Occipital lobe (tissue), 2 donors: ENCODE results near the gene FAM72B. TPM values are rescaled to one million over a fixed set of nuclear protein-coding genes. Genes with fewer than 3 reads are reported as not detected.
"Not testable (repeated sequence)": the region's sequence is repeated elsewhere in the genome, so short reads cannot be mapped to it uniquely, and the experiment has no call there.

Experiments used
- DNase-seq: peaks from one replicate; lab custom pipeline; 2025; lab: John Stamatoyannopoulos, UW
- total RNA-seq: library from RNA; depleted of rRNA; stranded (reverse); fragments of >200 nt; gene quantifications from one replicate; pipeline ENCODE4 v1.2.3, GENCODE V29; 2014

Gene FAM72B
- total RNA-seq, 1 donor from 2014 or later, result 1.7 TPM

DNA sequence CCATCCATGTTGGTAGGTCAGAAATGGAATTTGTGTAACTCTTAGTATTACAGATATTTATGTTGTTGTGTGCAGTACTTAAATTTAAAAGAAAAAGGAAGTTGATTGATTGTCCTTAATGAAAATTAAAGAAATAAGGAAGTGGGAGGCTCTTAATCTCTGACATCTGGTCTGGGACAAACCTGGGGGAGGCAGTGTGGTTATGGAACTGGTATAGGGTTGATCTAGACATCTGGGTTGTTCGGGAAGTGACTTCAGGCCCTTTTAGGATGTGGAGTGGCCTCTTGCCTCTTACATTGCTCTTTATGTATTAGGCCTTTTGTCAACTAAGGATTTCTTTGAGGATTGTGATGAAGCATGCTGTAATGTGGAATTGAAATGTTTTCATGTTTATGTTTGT lies 16.1 kb upstream of the FAM72B start:
- not testable (repeated sequence) for DNase-seq

GRCh38 chr1:121199763-121200162 lies 15.6 kb upstream of the FAM72B start:
- DNase-seq, result not testable (repeated sequence)

- DNase-seq, result not testable (repeated sequence)
Observed at GRCh38 chr1:121197095-121197882, 13.1 kb upstream of the FAM72B start.

- not testable (repeated sequence) for DNase-seq
Observed at GRCh38 chr1:121192512-121192911, 8.4 kb upstream of the FAM72B start.

DNA sequence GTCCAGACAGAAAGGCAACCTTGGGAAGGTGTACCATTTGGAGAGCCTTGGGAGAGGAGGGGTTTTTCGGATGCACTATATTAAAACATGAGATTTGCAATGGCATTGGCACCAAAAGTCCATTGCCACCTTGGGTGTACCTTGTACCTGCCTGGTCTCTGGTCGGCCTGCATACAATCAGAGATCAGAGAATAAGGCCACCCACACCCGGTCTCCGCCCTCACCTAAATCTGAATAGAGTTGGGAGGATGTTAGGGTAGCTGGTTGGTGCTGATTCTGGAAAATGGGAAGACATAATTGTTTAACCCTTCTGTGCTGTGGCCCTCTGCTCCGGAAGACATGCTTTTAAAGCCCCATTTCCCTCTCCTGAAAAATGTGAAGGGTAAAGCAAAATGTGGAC lies 3.8 kb upstream of the FAM72B start:
- not testable (repeated sequence) for DNase-seq

GRCh38 chr1:121186191-121186590 lies 2.1 kb upstream of the FAM72B start:
- DNase-seq, result not testable (repeated sequence)

GRCh38 chr1:121185140-121185708 lies 1.1 kb upstream of the FAM72B start:
- DNase-seq, result not testable (repeated sequence)

DNA sequence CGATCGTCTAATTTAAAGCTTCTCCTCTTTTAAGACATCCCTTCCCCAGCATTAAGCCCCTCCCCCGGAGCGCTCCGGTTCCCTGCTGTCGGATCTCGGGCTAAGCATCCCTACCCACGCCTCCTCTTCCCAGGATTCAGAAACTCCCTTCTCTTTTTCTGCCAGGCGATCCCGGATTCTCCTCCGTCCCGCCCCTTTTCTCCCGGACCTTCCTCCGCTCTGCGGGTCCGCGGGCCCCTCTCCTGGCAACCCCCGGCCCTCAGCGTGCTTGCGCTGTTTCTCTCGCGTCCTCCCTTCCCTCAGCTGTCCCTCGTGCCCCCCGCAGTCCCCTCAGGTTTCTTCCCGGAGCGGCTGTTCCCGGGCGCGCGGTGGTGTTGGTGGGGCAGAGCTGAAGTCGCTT lies 273 bp downstream of the FAM72B start:
- not testable (repeated sequence) for DNase-seq

DNA sequence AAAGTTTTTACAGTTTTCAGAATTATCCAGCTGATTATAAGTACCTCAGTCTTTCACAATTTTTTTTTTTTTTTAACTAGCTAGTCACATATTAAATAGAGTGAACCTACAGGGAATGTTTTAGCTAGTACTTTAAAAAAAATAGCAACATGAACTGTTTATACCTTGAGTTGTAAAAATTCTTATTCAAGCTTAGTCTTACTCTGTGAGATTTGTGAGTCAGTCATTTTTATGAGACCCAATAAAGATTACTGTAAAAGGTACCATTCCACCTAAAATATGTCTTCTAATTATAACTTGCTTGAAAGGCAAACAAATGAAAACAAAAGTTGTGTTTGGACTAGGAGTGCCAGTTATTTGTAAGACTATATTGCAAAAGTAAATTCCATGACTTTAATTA lies 5.9 kb downstream of the FAM72B start:
- DNase-seq, result not testable (repeated sequence)

GRCh38 chr1:121176649-121177048 lies 7.5 kb downstream of the FAM72B start:
- DNase-seq, result not testable (repeated sequence)

DNA sequence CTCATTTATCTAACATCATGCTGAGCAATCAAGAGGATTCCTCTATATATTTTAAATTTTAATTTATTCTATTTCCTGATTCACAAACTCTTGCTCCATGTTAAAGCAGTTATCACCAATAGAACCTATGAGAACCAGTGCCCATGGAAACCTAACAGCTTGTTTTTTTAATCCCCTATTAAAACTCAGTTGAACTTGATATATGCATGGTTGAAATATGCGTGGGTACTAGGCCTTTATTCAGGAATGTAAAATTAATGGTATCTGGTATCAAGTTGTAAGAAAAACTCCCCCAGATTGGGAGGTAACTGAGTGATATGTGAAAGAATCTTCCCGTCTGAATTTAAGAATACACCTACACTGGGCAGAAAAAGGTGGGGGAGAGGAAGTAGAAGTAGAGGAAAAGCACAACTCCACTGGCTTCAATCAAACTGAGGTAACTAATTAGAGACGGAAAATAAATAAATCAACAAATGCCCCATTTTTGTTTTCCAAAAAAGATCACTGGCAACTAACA lies 15.9 kb downstream of the FAM72B start:
- not testable (repeated sequence) for DNase-seq

DNA sequence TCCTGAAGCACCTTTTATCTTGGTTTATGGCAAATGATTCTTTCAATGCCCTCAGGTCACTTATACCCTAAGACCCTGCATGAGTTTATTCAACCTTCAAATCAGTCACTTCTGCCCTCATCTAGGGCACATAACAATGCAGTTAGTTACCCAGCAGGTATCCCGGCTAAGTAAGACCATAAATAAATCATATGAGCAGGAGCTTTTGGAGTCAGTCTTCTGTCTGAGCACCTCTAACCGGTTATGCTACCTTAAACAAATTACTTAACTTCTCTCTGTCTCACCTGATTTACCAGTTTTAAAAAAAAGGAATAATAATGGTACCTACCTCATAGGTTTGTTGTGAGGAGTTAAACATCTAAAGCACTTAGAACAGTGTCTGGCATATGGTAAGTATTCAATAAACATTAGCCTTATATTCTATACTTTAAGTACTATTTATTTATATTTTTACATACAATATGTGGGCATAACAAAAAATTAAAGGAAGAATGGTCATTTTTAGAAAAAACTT lies 16.9 kb downstream of the FAM72B start:
- not testable (repeated sequence) for DNase-seq

DNA sequence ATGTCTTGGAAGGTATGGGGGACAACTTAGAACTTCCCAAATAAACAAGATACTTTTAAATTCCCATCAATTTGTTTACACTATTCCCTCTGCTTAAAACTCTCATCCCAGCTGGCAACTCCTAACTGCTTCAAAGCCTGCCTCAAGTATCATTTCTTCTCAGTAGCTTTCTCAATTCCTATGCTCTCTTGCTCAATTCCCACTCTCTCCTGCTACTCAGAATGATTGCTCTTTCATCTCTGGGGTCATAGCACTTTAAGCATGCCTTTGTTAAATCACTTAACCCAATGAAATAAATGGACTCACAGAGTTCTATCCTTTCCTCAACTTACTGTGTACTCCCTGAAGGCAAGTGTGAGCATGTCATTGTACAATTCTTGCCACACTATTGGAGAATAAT lies 18.8 kb downstream of the FAM72B start:
- not testable (repeated sequence) for DNase-seq

DNA sequence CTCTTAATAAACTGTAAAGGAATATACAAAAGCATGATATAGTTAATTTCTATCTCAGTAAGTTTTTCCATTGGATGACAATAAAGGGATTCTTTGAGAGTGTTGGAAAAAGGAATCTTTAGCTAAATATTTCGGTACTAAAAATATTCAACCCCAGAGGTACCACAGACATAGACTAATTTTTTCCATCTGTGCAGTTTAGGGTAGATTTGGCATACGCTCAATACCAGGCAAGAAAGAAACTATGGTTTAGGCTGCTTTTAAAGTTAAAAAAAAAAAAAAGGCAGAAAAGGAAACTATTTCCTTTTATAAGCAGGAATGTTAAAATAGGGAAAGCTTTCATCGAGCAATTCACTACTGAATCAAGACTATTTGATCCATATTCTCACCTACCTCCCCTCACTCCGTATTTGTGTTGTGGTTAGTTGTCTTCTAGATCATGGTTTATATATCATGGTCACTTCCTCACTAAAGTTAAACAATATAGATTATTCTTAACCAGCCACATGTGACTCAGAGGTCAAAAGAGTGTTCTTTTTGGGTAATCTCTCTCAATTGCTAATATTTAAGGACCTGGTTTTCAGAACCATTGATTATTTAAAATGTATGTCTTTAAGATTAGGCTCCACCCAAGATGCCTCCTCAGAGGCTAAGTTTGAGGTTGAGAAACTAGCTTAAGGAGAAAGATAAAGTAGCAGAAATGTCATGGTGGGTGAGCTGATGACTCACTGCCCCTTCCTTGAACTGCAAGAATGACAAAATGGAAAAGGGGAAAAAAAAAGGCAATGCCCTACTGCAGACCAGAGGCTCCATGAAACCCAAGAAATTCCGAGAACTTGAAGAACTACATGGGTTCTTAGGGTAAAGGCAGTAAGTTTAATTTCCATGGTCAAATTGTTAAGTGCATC lies 20.0 kb downstream of the FAM72B start:
- DNase-seq, result not testable (repeated sequence)

DNA sequence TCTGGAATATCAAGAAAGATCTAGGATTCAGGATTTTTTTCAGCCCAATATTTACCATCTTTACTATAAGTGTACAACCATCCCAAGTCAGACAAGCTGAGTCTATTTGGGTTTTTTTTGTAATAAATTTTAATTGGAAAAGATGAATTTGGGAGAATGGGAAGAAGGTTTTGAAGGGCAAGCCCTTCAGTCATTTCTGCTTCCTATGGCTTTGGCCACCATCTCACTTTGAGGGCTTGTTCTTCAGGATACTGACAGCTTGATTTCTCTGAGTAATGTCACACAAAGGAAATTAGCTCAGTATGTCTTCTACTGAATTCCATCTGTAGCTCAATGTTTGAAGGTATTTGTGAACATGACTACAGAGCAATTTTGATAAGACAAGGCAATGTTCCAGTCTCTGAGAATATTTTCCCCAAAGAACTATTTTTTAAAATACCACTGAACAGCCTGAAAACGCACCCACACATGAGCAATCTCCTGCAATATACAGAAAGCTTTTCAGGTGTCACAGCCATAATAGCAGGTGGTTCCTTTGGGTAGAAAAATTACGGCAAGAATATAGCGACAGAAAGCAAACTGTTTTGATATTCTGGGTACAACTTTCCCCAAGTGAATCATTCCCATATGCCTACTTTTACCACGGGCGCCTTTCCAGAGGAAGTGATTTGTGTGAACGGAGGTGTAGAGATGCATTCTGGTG lies 22.8 kb downstream of the FAM72B start:
- not testable (repeated sequence) for DNase-seq

DNA sequence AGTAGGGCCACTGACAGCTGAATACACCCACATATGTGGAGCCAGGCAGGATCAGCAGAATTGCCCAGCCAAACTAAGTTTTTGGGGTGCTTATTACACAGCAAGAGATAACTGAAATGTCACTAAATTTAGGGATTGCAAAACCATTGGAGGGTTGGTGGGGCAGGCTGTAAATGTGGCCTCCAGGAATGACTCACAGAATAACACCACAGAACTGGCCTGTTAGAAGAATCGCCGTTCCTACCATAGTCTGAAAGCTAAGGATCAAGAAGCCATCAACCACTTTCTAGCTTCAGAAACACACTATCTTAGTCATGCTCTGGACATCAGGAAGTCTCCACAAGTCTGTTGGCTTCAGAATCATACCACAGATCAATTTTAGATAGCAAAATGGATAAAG lies 24.0 kb downstream of the FAM72B start:
- DNase-seq, result not testable (repeated sequence)

DNA sequence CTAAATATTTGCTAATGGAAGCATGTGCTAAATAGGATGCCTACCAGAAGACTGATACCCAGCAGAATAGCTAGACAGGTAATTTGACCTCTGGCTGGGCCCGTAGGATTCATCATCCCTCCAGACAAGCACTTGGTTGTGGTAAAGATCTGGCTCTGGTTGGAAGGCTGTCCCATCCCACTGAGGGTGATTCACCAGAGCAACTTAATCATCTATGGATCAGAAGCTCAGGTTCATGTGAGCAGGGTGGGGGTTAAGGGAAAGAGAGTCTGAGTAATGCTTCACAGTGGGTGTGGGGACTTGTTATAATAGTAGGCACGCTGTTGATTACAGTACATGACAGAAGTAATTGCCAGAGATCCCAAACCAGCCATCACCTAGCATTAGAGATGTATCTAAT lies 26.5 kb downstream of the FAM72B start:
- DNase-seq, result not testable (repeated sequence)

GRCh38 chr1:121156958-121157603 lies 27.1 kb downstream of the FAM72B start:
- DNase-seq, result not testable (repeated sequence)

- not testable (repeated sequence) for DNase-seq
Observed at GRCh38 chr1:121155671-121156358, 28.3 kb downstream of the FAM72B start.

- not testable (repeated sequence) for DNase-seq
Observed at GRCh38 chr1:121154811-121155210, 29.3 kb downstream of the FAM72B start.
